ENCODE results near the gene PRMT1.

The PRMT1 gene

GRCh38 chr19:49640113-49640898 lies 36.8 kb upstream of the PRMT1 start, which contains the start of gene RRAS:
Gene RRAS, minus strand, starts transcription at chr19:49640143. Its CDS starts 45 bp downstream, at chr19:49640098.
- Histone ChIP-seq H3K4me1 (ENCODE audit: control insufficient read depth, insufficient read depth, low read length) (peaks cover 44% of the 10 kb centered on the region), H3K27me3 (ENCODE audit: control insufficient read depth, insufficient read depth, low read length) (no peaks in the 10 kb centered on the region), H3K4me2 (ENCODE audit: low read length) (peak within 1 kb of the TSS; percentile 97), H3K36me3 (ENCODE audit: insufficient read depth, low read length) (peaks cover 14% of the 10 kb centered on the region), H3K4me3 (ENCODE audit: low read length) (peak within 1 kb of the TSS; percentile 78), H3K9ac (ENCODE audit: low read depth, low read length) (peak within 1 kb of the TSS; percentile 99), H3K9me3 (replicated peaks; ENCODE audit: low read length) (no peaks in the 10 kb centered on the region)

GRCh38 chr19:49641688-49642491 lies 35.2 kb upstream of the PRMT1 start, which contains the start of gene SCAF1:
Gene SCAF1, plus strand, starts transcription at chr19:49642209. Its CDS starts 2,818 bp downstream, at chr19:49645027.
- peaks cover 35% of the 10 kb centered on the region for H3K4me1 ChIP-seq (ENCODE audit: control insufficient read depth, insufficient read depth, low read length)
- H3K4me3 ChIP-seq (ENCODE audit: low read length) = peak within 1 kb of the TSS; percentile 88
- no peaks in the 10 kb centered on the region for H3K9me3 ChIP-seq (replicated peaks; ENCODE audit: low read length)
- H3K36me3 ChIP-seq (ENCODE audit: insufficient read depth, low read length) = peaks cover 12% of the 10 kb centered on the region
- H3K4me2 ChIP-seq (ENCODE audit: low read length) = peak within 1 kb of the TSS; percentile 98
- H3K27me3 ChIP-seq (ENCODE audit: control insufficient read depth, insufficient read depth, low read length) = no peaks in the 10 kb centered on the region
- H3K9ac ChIP-seq (ENCODE audit: low read depth, low read length) = peak within 1 kb of the TSS; percentile 99

GRCh38 chr19:49642492-49643035 lies 34.5 kb upstream of the PRMT1 start:
- no peaks in the 10 kb centered on the region for H3K9me3 ChIP-seq (replicated peaks; ENCODE audit: low read length)
- H3K27me3 ChIP-seq (ENCODE audit: control insufficient read depth, insufficient read depth, low read length) = no peaks in the 10 kb centered on the region
- peak overlapping the region; percentile 98 for H3K4me2 ChIP-seq (ENCODE audit: low read length)
- peak overlapping the region; percentile 88 for H3K4me3 ChIP-seq (ENCODE audit: low read length)
- peak overlapping the region; percentile 99 for H3K9ac ChIP-seq (ENCODE audit: low read depth, low read length)
- H3K4me1 ChIP-seq (ENCODE audit: control insufficient read depth, insufficient read depth, low read length) = peaks cover 35% of the 10 kb centered on the region
- peaks cover 18% of the 10 kb centered on the region for H3K36me3 ChIP-seq (ENCODE audit: insufficient read depth, low read length)

- Histone ChIP-seq H3K9me3 (replicated peaks; ENCODE audit: low read length) (no peaks in the 10 kb centered on the region), H3K4me2 (ENCODE audit: low read length) (peak overlapping the region; percentile 98), H3K9ac (ENCODE audit: low read depth, low read length) (peak overlapping the region; percentile 99), H3K4me1 (ENCODE audit: control insufficient read depth, insufficient read depth, low read length) (peaks cover 28% of the 10 kb centered on the region), H3K4me3 (ENCODE audit: low read length) (peak overlapping the region; percentile 88), H3K27me3 (ENCODE audit: control insufficient read depth, insufficient read depth, low read length) (no peaks in the 10 kb centered on the region), H3K36me3 (ENCODE audit: insufficient read depth, low read length) (peaks cover 18% of the 10 kb centered on the region)
Measured at GRCh38 chr19:49643466-49643865, 33.6 kb upstream of the PRMT1 start.

- peaks cover 23% of the 10 kb centered on the region for H3K4me1 ChIP-seq (ENCODE audit: control insufficient read depth, insufficient read depth, low read length)
- no peak overlapping the region for H3K9ac ChIP-seq (ENCODE audit: low read depth, low read length)
- H3K4me3 ChIP-seq (ENCODE audit: low read length) = no peak overlapping the region
- no peaks in the 10 kb centered on the region for H3K27me3 ChIP-seq (ENCODE audit: control insufficient read depth, insufficient read depth, low read length)
- peaks cover 34% of the 10 kb centered on the region for H3K36me3 ChIP-seq (ENCODE audit: insufficient read depth, low read length)
- H3K4me2 ChIP-seq (ENCODE audit: low read length) = no peak overlapping the region
- H3K9me3 ChIP-seq (replicated peaks; ENCODE audit: low read length) = no peaks in the 10 kb centered on the region
Measured at GRCh38 chr19:49645592-49645991, 31.5 kb upstream of the PRMT1 start.

- H3K36me3 ChIP-seq (ENCODE audit: insufficient read depth, low read length) = peaks cover 35% of the 10 kb centered on the region
- H3K27me3 ChIP-seq (ENCODE audit: control insufficient read depth, insufficient read depth, low read length) = no peaks in the 10 kb centered on the region
- H3K4me3 ChIP-seq (ENCODE audit: low read length) = no peak overlapping the region
- no peaks in the 10 kb centered on the region for H3K9me3 ChIP-seq (replicated peaks; ENCODE audit: low read length)
- no peak overlapping the region for H3K9ac ChIP-seq (ENCODE audit: low read depth, low read length)
- peaks cover 20% of the 10 kb centered on the region for H3K4me1 ChIP-seq (ENCODE audit: control insufficient read depth, insufficient read depth, low read length)
- no peak overlapping the region for H3K4me2 ChIP-seq (ENCODE audit: low read length)
Measured at GRCh38 chr19:49645995-49646394, 31.1 kb upstream of the PRMT1 start.

GRCh38 chr19:49646586-49646985 lies 30.5 kb upstream of the PRMT1 start:
- Histone ChIP-seq H3K9me3 (replicated peaks; ENCODE audit: low read length) (no peaks in the 10 kb centered on the region), H3K4me3 (ENCODE audit: low read length) (no peak overlapping the region), H3K4me2 (ENCODE audit: low read length) (no peak overlapping the region), H3K4me1 (ENCODE audit: control insufficient read depth, insufficient read depth, low read length) (peaks cover 14% of the 10 kb centered on the region), H3K9ac (ENCODE audit: low read depth, low read length) (no peak overlapping the region), H3K36me3 (ENCODE audit: insufficient read depth, low read length) (peaks cover 37% of the 10 kb centered on the region), H3K27me3 (ENCODE audit: control insufficient read depth, insufficient read depth, low read length) (no peaks in the 10 kb centered on the region)

- H3K4me2 ChIP-seq (ENCODE audit: low read length) = no peak overlapping the region
- H3K9ac ChIP-seq (ENCODE audit: low read depth, low read length) = no peak overlapping the region
- H3K36me3 ChIP-seq (ENCODE audit: insufficient read depth, low read length) = peaks cover 66% of the 10 kb centered on the region
- H3K9me3 ChIP-seq (replicated peaks; ENCODE audit: low read length) = no peaks in the 10 kb centered on the region
- no peaks in the 10 kb centered on the region for H3K4me1 ChIP-seq (ENCODE audit: control insufficient read depth, insufficient read depth, low read length)
- H3K4me3 ChIP-seq (ENCODE audit: low read length) = no peak overlapping the region
- H3K27me3 ChIP-seq (ENCODE audit: control insufficient read depth, insufficient read depth, low read length) = no peaks in the 10 kb centered on the region
Measured at GRCh38 chr19:49651029-49651819, 25.8 kb upstream of the PRMT1 start.

GRCh38 chr19:49651820-49652550 lies 25.1 kb upstream of the PRMT1 start:
- H3K36me3 ChIP-seq (ENCODE audit: insufficient read depth, low read length) = peaks cover 65% of the 10 kb centered on the region
- no peak overlapping the region for H3K9ac ChIP-seq (ENCODE audit: low read depth, low read length)

GRCh38 chr19:49652551-49653465 lies 24.3 kb upstream of the PRMT1 start:
- no peaks in the 10 kb centered on the region for H3K4me1 ChIP-seq (ENCODE audit: control insufficient read depth, insufficient read depth, low read length)
- no peak overlapping the region for H3K9ac ChIP-seq (ENCODE audit: low read depth, low read length)
- no peaks in the 10 kb centered on the region for H3K9me3 ChIP-seq (replicated peaks; ENCODE audit: low read length)
- H3K36me3 ChIP-seq (ENCODE audit: insufficient read depth, low read length) = peaks cover 66% of the 10 kb centered on the region
- H3K27me3 ChIP-seq (ENCODE audit: control insufficient read depth, insufficient read depth, low read length) = no peaks in the 10 kb centered on the region
- no peak overlapping the region for H3K4me2 ChIP-seq (ENCODE audit: low read length)
- H3K4me3 ChIP-seq (ENCODE audit: low read length) = no peak overlapping the region

More at GRCh38 chr19:49651820-49652550, 25.1 kb upstream of the PRMT1 start:
- H3K4me3 ChIP-seq (ENCODE audit: low read length) = no peak overlapping the region
- no peak overlapping the region for H3K4me2 ChIP-seq (ENCODE audit: low read length)
- H3K27me3 ChIP-seq (ENCODE audit: control insufficient read depth, insufficient read depth, low read length) = no peaks in the 10 kb centered on the region
- no peaks in the 10 kb centered on the region for H3K4me1 ChIP-seq (ENCODE audit: control insufficient read depth, insufficient read depth, low read length)
- H3K9me3 ChIP-seq (replicated peaks; ENCODE audit: low read length) = no peaks in the 10 kb centered on the region
